ENCODE data around the gene RUBCN.
"Not testable (repeated sequence)": the region's sequence is repeated elsewhere in the genome, so short reads cannot be mapped to it uniquely, and the experiment has no call there.

The RUBCN gene

GRCh38 chr3:197733042-197733441 lies 3.7 kb downstream of the RUBCN start:
- DNase-seq: no peak

GRCh38 chr3:197731483-197731882 lies 5.2 kb downstream of the RUBCN start:
- DNase-seq: not testable (repeated sequence)

GRCh38 chr3:197730770-197731169 lies 5.9 kb downstream of the RUBCN start:
- not testable (repeated sequence) for DNase-seq

GRCh38 chr3:197730200-197730599 lies 6.5 kb downstream of the RUBCN start:
- DNase-seq: no peak

- no peak for DNase-seq
Observed at GRCh38 chr3:197728487-197728886, 8.2 kb downstream of the RUBCN start.

GRCh38 chr3:197727878-197728277 lies 8.8 kb downstream of the RUBCN start:
- DNase-seq: not testable (repeated sequence)

GRCh38 chr3:197722734-197723133 lies 14.0 kb downstream of the RUBCN start:
- no peak for DNase-seq

GRCh38 chr3:197720694-197721093 lies 16.0 kb downstream of the RUBCN start:
- no peak for DNase-seq

- DNase-seq: no peak
Observed at GRCh38 chr3:197718891-197719290, 17.8 kb downstream of the RUBCN start.

- no peak for DNase-seq
Observed at GRCh38 chr3:197714251-197714650, 22.5 kb downstream of the RUBCN start.

GRCh38 chr3:197713477-197713822 lies 23.3 kb downstream of the RUBCN start:
- DNase-seq: no peak

- peak; percentile 87 for DNase-seq
Observed at GRCh38 chr3:197711973-197712707, 24.6 kb downstream of the RUBCN start.

- DNase-seq: not testable (repeated sequence)
Observed at GRCh38 chr3:197710965-197711364, 25.7 kb downstream of the RUBCN start.

GRCh38 chr3:197709135-197709534 lies 27.6 kb downstream of the RUBCN start:
- DNase-seq: no peak

- no peak for DNase-seq
Observed at GRCh38 chr3:197706658-197707057, 30.0 kb downstream of the RUBCN start.

GRCh38 chr3:197701841-197702240 lies 34.9 kb downstream of the RUBCN start:
- DNase-seq: no peak

- DNase-seq: no peak
Observed at GRCh38 chr3:197700095-197700494, 36.6 kb downstream of the RUBCN start.

- DNase-seq: no peak
Observed at GRCh38 chr3:197697355-197697754, 39.3 kb downstream of the RUBCN start.

GRCh38 chr3:197694251-197694650 lies 42.5 kb downstream of the RUBCN start:
- DNase-seq: no peak

- no peak for DNase-seq
Observed at GRCh38 chr3:197692641-197693040, 44.1 kb downstream of the RUBCN start.

GRCh38 chr3:197690754-197691153 lies 46.0 kb downstream of the RUBCN start:
- no peak for DNase-seq

- no peak for DNase-seq
Observed at GRCh38 chr3:197687570-197687969, 49.1 kb downstream of the RUBCN start.

- no peak for DNase-seq
Observed at GRCh38 chr3:197686899-197687298, 49.8 kb downstream of the RUBCN start.

- DNase-seq: no peak
Observed at GRCh38 chr3:197685546-197685945, 51.2 kb downstream of the RUBCN start.

- no peak for DNase-seq
Observed at GRCh38 chr3:197683191-197683590, 53.5 kb downstream of the RUBCN start.

All from eye (tissue), 1 donor.